Activated T-helper 1 cell treated with anti-CD3 and anti-CD28 coated beads, Interleukin-12 subunit alpha, Interleukin-12 subunit beta, Interleukin-2, Interleukin-4 antibody, amounts not matched to agents 30 ng/mL and 10 ng/mL and 1 ng/mL, durations not matched to agents 14 hours and 24 hours and 36 hours (primary cell): Measurements from ENCODE around the gene HLA-DQB1. TPM values are rescaled to one million over a fixed set of nuclear protein-coding genes. Genes with fewer than 3 reads are reported as not detected.
A peak's percentile ranks its signal among the peaks of the same experiment; 100 is the strongest.
"Not testable (repeated sequence)": the region's sequence is repeated elsewhere in the genome, so short reads cannot be mapped to it uniquely, and the experiment has no call there.

Source experiments
- DNase-seq: peaks from one replicate; pipeline ENCODE4 v3.0.0; 2021; ENCODE audit warnings: low spot score
- H3K27ac Mint-ChIP-seq: one replicate; pipeline ENCODE4 v1.8.0; 2021; ENCODE audit warnings: mild to moderate bottlenecking, mixed read lengths
- H3K27me3 Mint-ChIP-seq: one replicate; pipeline ENCODE4 v1.8.0; 2022; ENCODE audit warnings: mild to moderate bottlenecking, moderate library complexity, mixed read lengths; ENCODE audit not compliant: insufficient read depth
- H3K36me3 Mint-ChIP-seq: one replicate; pipeline ENCODE4 v1.8.0; 2021; ENCODE audit warnings: low read depth, mixed read lengths
- H3K4me1 Mint-ChIP-seq: one replicate; pipeline ENCODE4 v1.8.0; 2021; ENCODE audit warnings: low read depth, mixed read lengths
- H3K4me3 Mint-ChIP-seq: one replicate; pipeline ENCODE4 v1.8.0; 2021; ENCODE audit warnings: mild to moderate bottlenecking, moderate library complexity, mixed read lengths
- H3K9me3 Mint-ChIP-seq: one replicate; pipeline ENCODE4 v1.8.0; 2021; ENCODE audit warnings: mixed read lengths
- intact Hi-C: fragments of 100-400 bp; cut with micrococcal nuclease; formaldehyde crosslinking; loops from one replicate; pipeline ENCODE4 v1.15.1; 2024
- total RNA-seq: library from RNA; stranded (reverse); gene quantifications from 2 replicates; pipeline ENCODE4 v1.2.3, GENCODE V29; 2022

Gene HLA-DQB1
- 4.3 and 4.7 TPM in 2 replicates for total RNA-seq

GRCh38 chr6:32666420-32667300 is at the start of gene HLA-DQB1:
HLA-DQB1 (minus strand) TSS chr6:32666657; CDS start chr6:32666607, 50 bp downstream.
- intact Hi-C loops, result loop anchor here (5.0 kb wide), 1 partner anchor 186 kb away; the partner anchor contains the start of genes PSMB9 and TAP1
- no peaks in the 10 kb centered on the region for H3K9me3 Mint-ChIP-seq
- H3K27ac Mint-ChIP-seq, result peak within 1 kb of the TSS; percentile 72
- peaks cover 32% of the 10 kb centered on the region for H3K27me3 Mint-ChIP-seq
- H3K36me3 Mint-ChIP-seq, result peaks cover 14% of the 10 kb centered on the region
- peaks cover 45% of the 10 kb centered on the region for H3K4me1 Mint-ChIP-seq
- peak within 1 kb of the TSS; percentile 87 for H3K4me3 Mint-ChIP-seq
- DNase-seq, result peak; percentile 57

DNA sequence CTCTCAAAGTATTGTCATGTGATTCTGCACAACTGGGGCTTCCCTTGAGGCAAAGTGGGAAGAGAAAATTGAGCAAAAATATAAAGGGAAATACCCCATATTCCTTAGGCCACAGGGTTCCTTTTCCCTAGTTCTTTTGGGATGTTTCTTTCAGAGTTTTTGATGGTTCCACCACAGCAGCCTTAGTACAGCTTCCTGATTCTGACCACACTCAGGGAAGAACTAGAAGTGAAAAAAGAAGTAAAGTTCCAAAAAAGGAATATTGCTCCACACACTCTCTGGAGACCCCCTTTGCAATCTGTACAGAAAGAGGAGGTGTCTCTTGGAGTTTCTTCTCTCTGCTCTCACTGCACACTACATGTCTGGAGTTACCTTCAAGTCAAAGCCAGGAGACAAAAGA is 46.8 kb upstream of the HLA-DQB1 start:
- Mint-ChIP-seq H3K4me3 (no peak overlapping the region), H3K36me3 (no peaks in the 10 kb centered on the region), H3K9me3 (no peaks in the 10 kb centered on the region), H3K27ac (no peak overlapping the region), H3K27me3 (peaks cover 19% of the 10 kb centered on the region), H3K4me1 (no peaks in the 10 kb centered on the region)
- intact Hi-C loops, result no loop called here
- no peak for DNase-seq

GRCh38 chr6:32709625-32710024 is 43.2 kb upstream of the HLA-DQB1 start:
- intact Hi-C loops, result no loop called here

DNA sequence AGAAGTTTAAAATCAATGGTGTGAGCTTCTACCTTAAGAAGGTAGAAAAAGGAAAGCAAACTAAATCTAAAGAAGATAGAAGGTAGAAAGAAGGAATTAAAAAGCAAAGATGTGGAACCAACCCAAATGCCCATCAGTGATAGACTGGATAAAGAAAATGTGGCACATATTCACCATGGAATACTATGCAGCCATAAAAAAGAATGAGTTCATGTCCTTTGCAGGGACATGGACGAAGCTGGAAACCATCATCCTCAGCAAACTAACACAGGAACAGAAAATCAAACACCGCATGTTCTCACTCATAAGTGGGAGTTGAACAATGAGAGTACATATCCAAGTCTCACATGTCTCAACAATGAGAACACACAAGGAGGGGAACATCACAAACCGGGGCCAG is 38.7 kb upstream of the HLA-DQB1 start:
- H3K4me1 Mint-ChIP-seq, intact Hi-C loops, DNase-seq, H3K9me3 Mint-ChIP-seq, H3K36me3 Mint-ChIP-seq, H3K4me3 Mint-ChIP-seq, H3K27ac Mint-ChIP-seq: not testable (repeated sequence)
- H3K27me3 Mint-ChIP-seq, result peaks cover 19% of the 10 kb centered on the region

More at GRCh38 chr6:32709625-32710024, 43.2 kb upstream of the HLA-DQB1 start:
- H3K9me3 Mint-ChIP-seq, result no peaks in the 10 kb centered on the region
- no peaks in the 10 kb centered on the region for H3K36me3 Mint-ChIP-seq
- no peak overlapping the region for H3K4me3 Mint-ChIP-seq
- H3K27ac Mint-ChIP-seq, result no peak overlapping the region
- H3K27me3 Mint-ChIP-seq, result peaks cover 13% of the 10 kb centered on the region
- DNase-seq, result no peak
- no peaks in the 10 kb centered on the region for H3K4me1 Mint-ChIP-seq

- no peaks in the 10 kb centered on the region for H3K9me3 Mint-ChIP-seq
- H3K36me3 Mint-ChIP-seq, result no peaks in the 10 kb centered on the region
- no peaks in the 10 kb centered on the region for H3K4me1 Mint-ChIP-seq
- intact Hi-C loops, result loop anchor here (5.0 kb wide), 1 partner anchor 94 kb away; no protein-coding TSS in a partner anchor
- no peak overlapping the region for H3K4me3 Mint-ChIP-seq
- H3K27ac Mint-ChIP-seq, result no peak overlapping the region
- DNase-seq, result no peak
- H3K27me3 Mint-ChIP-seq, result peaks cover 25% of the 10 kb centered on the region
Measured at GRCh38 chr6:32703347-32703746, 36.9 kb upstream of the HLA-DQB1 start.

DNA sequence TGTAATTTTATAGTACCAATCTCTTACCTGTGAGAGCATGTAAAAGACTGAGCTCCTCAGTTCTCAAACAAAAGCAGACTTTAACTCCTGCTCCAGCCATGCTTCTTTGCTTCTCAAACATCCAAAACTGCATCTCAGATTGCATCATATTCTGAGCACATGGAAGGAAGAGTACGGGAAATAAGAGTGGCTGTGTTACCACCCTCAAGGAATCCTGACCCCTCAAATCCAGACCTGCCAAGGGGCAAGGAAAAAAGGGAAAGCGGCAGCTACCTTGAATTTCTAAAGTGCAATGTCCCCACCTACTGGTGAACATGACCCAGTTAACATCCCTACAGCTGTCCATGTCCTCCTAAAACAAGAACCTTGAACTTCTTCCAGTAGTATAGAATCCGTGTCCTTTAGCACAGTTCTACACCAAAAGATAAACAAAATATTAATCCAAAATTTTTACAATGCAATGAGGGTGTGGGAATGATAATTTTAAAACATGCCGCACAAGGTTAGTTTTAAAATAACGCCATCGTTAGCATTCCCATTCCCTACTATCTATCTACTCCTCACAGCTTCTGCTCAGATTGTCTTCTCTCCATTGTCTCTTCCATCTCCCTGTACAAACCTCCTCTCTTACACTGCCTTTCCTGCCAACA is 34.1 kb upstream of the HLA-DQB1 start:
- intact Hi-C loops, result loop anchor here (1.0 to 5.0 kb wide), 5 partner anchors 97 to 455 kb away; no protein-coding TSS in a partner anchor
- no peak for DNase-seq
- H3K4me1 Mint-ChIP-seq, result no peaks in the 10 kb centered on the region
- peaks cover 43% of the 10 kb centered on the region for H3K27me3 Mint-ChIP-seq
- H3K9me3 Mint-ChIP-seq, result no peaks in the 10 kb centered on the region
- H3K36me3 Mint-ChIP-seq, result no peaks in the 10 kb centered on the region
- H3K27ac Mint-ChIP-seq, result no peak overlapping the region
- no peak overlapping the region for H3K4me3 Mint-ChIP-seq

- Mint-ChIP-seq H3K4me1 (no peaks in the 10 kb centered on the region), H3K4me3 (no peak overlapping the region), H3K36me3 (no peaks in the 10 kb centered on the region), H3K27me3 (peaks cover 68% of the 10 kb centered on the region), H3K9me3 (no peaks in the 10 kb centered on the region), H3K27ac (no peak overlapping the region)
- DNase-seq, result no peak
- intact Hi-C loops, result no loop called here
Measured at GRCh38 chr6:32697031-32697430, 30.6 kb upstream of the HLA-DQB1 start.

- intact Hi-C loops, result loop anchor here (1.0 to 2.0 kb wide), 2 partner anchors 260 to 277 kb away; no protein-coding TSS in a partner anchor
- peak; percentile 32 for DNase-seq
- peaks cover 18% of the 10 kb centered on the region for H3K4me1 Mint-ChIP-seq
- H3K4me3 Mint-ChIP-seq, result no peak overlapping the region
- H3K36me3 Mint-ChIP-seq, result no peaks in the 10 kb centered on the region
- no peak overlapping the region for H3K27ac Mint-ChIP-seq
- peaks cover 43% of the 10 kb centered on the region for H3K27me3 Mint-ChIP-seq
- H3K9me3 Mint-ChIP-seq, result no peaks in the 10 kb centered on the region
Measured at GRCh38 chr6:32692019-32692418, 25.6 kb upstream of the HLA-DQB1 start.

DNA sequence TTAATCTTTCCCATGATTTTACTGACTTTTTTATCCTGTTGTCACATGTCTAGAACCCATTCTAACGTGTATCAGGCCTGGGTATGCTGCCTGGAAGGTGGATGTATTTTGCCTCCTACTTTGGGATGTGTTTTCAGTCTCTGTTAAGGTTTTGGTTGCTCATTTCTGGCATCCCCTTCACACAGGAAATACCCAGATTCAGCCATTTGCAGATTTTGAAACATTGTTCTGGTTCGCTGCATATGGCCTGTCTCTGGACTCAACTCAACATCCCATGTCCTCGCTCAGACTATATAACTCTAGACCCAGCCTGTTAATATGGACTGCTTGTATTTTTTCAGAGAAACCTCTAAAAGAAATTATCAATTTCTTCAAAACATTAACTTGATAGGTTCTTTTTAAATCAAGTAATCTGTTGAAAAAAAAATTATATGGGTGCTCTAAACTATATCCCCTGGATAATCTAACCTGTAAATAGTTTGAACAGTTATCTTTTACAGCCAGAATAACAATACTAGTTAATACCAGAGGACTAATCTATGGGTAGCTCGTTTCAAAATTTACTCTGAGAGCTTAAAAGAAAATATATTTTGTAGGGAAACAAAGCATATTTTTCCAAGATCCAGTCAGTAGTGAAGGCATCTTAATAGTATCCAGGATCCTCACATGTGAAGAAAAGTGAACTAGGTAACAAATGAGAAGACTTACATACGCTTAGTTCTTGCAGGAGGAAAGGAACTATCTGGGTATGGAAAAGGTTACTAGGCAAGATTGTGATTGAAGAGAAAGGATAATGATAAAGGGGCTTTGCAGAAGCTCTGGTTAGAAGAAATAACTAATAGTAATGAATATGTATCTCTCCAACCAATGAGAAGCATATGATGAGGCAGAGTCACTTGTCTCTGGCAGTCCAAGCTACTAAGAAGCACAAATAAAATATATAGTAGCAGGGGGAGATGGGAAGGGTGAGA is 23.4 kb upstream of the HLA-DQB1 start:
- peaks cover 40% of the 10 kb centered on the region for H3K4me1 Mint-ChIP-seq
- DNase-seq, result no peak
- no peaks in the 10 kb centered on the region for H3K36me3 Mint-ChIP-seq
- H3K27me3 Mint-ChIP-seq, result peaks cover 26% of the 10 kb centered on the region
- intact Hi-C loops, result no loop called here
- no peak overlapping the region for H3K27ac Mint-ChIP-seq
- H3K4me3 Mint-ChIP-seq, result no peak overlapping the region
- no peaks in the 10 kb centered on the region for H3K9me3 Mint-ChIP-seq

GRCh38 chr6:32685603-32686002 is 19.1 kb upstream of the HLA-DQB1 start:
- Mint-ChIP-seq H3K36me3 (peaks cover 1% of the 10 kb centered on the region), H3K27me3 (peaks cover 11% of the 10 kb centered on the region), H3K9me3 (peaks cover 6% of the 10 kb centered on the region), H3K4me3 (peak overlapping the region; percentile 66), H3K27ac (peak overlapping the region; percentile 77), H3K4me1 (peaks cover 46% of the 10 kb centered on the region)
- intact Hi-C loops, result loop anchor here (1.0 kb wide), 4 partner anchors 17 to 430 kb away; no protein-coding TSS in a partner anchor
- peak; percentile 47 for DNase-seq

DNA sequence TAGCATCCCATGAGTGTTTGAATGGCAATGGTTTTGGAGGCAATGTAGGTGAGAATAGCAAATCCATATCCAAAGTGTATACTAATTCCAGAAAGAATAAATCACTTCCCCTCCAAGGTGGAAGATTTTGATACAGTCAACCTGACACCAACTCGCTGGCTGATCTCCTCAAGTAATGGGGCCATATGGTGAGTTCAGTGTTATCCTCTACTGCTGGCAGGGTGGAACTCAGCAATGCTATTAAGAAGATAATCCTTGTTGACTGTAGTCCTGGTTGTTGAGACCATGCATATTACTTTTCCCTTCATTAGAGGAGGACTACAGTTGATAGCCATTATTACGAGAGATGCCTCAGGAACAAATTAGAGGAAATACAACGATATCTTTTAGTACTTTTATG is 17.8 kb upstream of the HLA-DQB1 start:
- Mint-ChIP-seq H3K4me1 (peaks cover 41% of the 10 kb centered on the region), H3K27ac (peak overlapping the region; percentile 37), H3K9me3 (peaks cover 6% of the 10 kb centered on the region), H3K36me3 (peaks cover 1% of the 10 kb centered on the region), H3K27me3 (peaks cover 17% of the 10 kb centered on the region), H3K4me3 (no peak overlapping the region)
- no peak for DNase-seq
- intact Hi-C loops, result no loop called here

DNA sequence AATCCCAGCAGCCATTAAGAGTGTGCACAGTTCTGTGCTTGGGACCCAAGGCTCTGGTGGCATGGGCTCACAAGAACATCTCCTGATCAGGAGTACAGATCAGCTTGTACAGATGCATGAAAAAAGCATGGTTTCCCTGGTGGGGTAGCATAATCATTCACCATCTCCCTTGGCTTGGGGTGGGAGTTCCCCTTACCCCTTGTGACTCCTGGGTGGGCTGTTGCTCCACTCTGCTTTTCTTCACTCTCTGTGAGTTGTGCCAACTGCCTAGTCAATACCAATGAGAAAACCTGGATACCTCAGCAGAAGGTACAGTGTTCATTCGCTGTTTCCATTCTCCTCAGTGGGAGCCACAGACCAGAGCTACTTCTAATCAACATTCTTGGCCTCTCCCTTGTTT is 13.6 kb upstream of the HLA-DQB1 start:
- H3K27me3 Mint-ChIP-seq, result peaks cover 37% of the 10 kb centered on the region
- H3K9me3 Mint-ChIP-seq, result peaks cover 20% of the 10 kb centered on the region
- no peak overlapping the region for H3K4me3 Mint-ChIP-seq
- intact Hi-C loops, result no loop called here
- no peak for DNase-seq
- H3K27ac Mint-ChIP-seq, result no peak overlapping the region
- peaks cover 1% of the 10 kb centered on the region for H3K36me3 Mint-ChIP-seq
- H3K4me1 Mint-ChIP-seq, result peaks cover 16% of the 10 kb centered on the region
